Parathyroid adenoma (tissue), 2 donors: ENCODE measurements around the gene ZFP14.
"Not testable (repeated sequence)": the region's sequence is repeated elsewhere in the genome, so short reads cannot be mapped to it uniquely, and the experiment has no call there.

Experiments used
- H2AFZ ChIP-seq: fragments of 300-600 bp; sonication (generic); one replicate; pipeline ENCODE4 v1.7.0; 2017; ENCODE audit warnings: antibody characterized with exemption, mild to moderate bottlenecking
- H3K27ac ChIP-seq: fragments of 300-600 bp; sonication (generic); one replicate; pipeline ENCODE4 v1.7.0; 2017
- H3K27me3 ChIP-seq: fragments of 300-600 bp; sonication (generic); one replicate; pipeline ENCODE4 v1.7.0; 2017; ENCODE audit warnings: low read length; ENCODE audit not compliant: control insufficient read depth, insufficient read depth
- H3K36me3 ChIP-seq: fragments of 300-600 bp; sonication (generic); one replicate; pipeline ENCODE4 v1.7.0; 2017; ENCODE audit warnings: low read length; ENCODE audit not compliant: control insufficient read depth, insufficient read depth
- H3K4me1 ChIP-seq: fragments of 300-600 bp; sonication (generic); one replicate; pipeline ENCODE4 v1.7.0; 2017; ENCODE audit warnings: control low read depth
- H3K4me2 ChIP-seq: fragments of 300-600 bp; sonication (generic); one replicate; pipeline ENCODE4 v1.7.0; 2017; ENCODE audit warnings: low read length
- H3K4me3 ChIP-seq: fragments of 300-600 bp; sonication (generic); one replicate; pipeline ENCODE4 v1.7.0; 2017; ENCODE audit warnings: low read depth, low read length
- H3K79me2 ChIP-seq: fragments of 300-600 bp; sonication (generic); one replicate; pipeline ENCODE4 v1.7.0; 2017; ENCODE audit warnings: control low read depth
- H3K9ac ChIP-seq: fragments of 300-600 bp; sonication (generic); one replicate; pipeline ENCODE4 v1.7.0; 2017; ENCODE audit warnings: mild to moderate bottlenecking
- H3K9me3 ChIP-seq: fragments of 300-600 bp; sonication (generic); one replicate; pipeline ENCODE4 v1.7.0; 2017; ENCODE audit warnings: low read length; ENCODE audit not compliant: control insufficient read depth
- donor health status: primary hyperparathyroidism.

The ZFP14 gene

GRCh38 chr19:36310416-36310990, 68.5 kb downstream of the ZFP14 start:
- not testable (repeated sequence) for H3K27me3 ChIP-seq, H3K4me2 ChIP-seq, H3K4me1 ChIP-seq, H2AFZ ChIP-seq, H3K4me3 ChIP-seq, H3K79me2 ChIP-seq, H3K9me3 ChIP-seq, H3K36me3 ChIP-seq, H3K9ac ChIP-seq, H3K27ac ChIP-seq

GRCh38 chr19:36309759-36310158, 69.2 kb downstream of the ZFP14 start:
- H3K4me1 ChIP-seq, H3K4me3 ChIP-seq, H3K9ac ChIP-seq, H2AFZ ChIP-seq, H3K36me3 ChIP-seq, H3K4me2 ChIP-seq, H3K79me2 ChIP-seq, H3K27ac ChIP-seq, H3K27me3 ChIP-seq, H3K9me3 ChIP-seq: not testable (repeated sequence)

GRCh38 chr19:36309309-36309708, 69.7 kb downstream of the ZFP14 start:
- H3K27me3 ChIP-seq, H3K4me3 ChIP-seq: not testable (repeated sequence)

GRCh38 chr19:36292317-36292716, 86.7 kb downstream of the ZFP14 start:
- not testable (repeated sequence) for H3K4me3 ChIP-seq, H2AFZ ChIP-seq, H3K36me3 ChIP-seq, H3K27ac ChIP-seq, H3K4me2 ChIP-seq, H3K79me2 ChIP-seq, H3K9ac ChIP-seq, H3K27me3 ChIP-seq, H3K9me3 ChIP-seq, H3K4me1 ChIP-seq

More at GRCh38 chr19:36309309-36309708, 69.7 kb downstream of the ZFP14 start:
- H3K27ac ChIP-seq, H3K9me3 ChIP-seq, H2AFZ ChIP-seq, H3K4me1 ChIP-seq, H3K36me3 ChIP-seq, H3K79me2 ChIP-seq, H3K4me2 ChIP-seq, H3K9ac ChIP-seq: not testable (repeated sequence)
